Measurements from ENCODE around the gene CANX. TPM values are rescaled to one million over a fixed set of nuclear protein-coding genes. Genes with fewer than 3 reads are reported as not detected.
A peak's percentile ranks its signal among the peaks of the same experiment; 100 is the strongest.

Gene CANX
- total and polyA plus RNA-seq, 2 donors (not counting 3 experiments of a cell fraction or from before 2014, with no cell fraction given): 193 to 986 TPM

GRCh38 chr5:179763215-179763945 is 64.6 kb downstream of the CANX start:
- no TSS peak for BruUV-seq (replicated peaks)
- H3K36me3 ChIP-seq (ENCODE audit: control insufficient read depth in 2 of 2, extremely low read depth in 1 of 2, insufficient read depth in 2 of 2, low read length in 2 of 2): no peaks in the 10 kb centered on the region
- FAIRE-seq (peak; percentile 91), DNase-seq (ENCODE audit: low read depth, low spot score) (peak; percentile 85)
- TF ChIP-seq CTCF (IDR thresholded peaks at IDR 0.05; ENCODE audit: extremely low read depth in 1 of 2, insufficient read depth in 1 of 2, low read depth in 1 of 2, low read length in 2 of 2): peak; percentile 77 to 85
- TF ChIP-seq JUN (IDR thresholded peaks at IDR 0.05; ENCODE audit: borderline replicate concordance, insufficient read depth, insufficient read length, low read depth): no peak
- no peak for TF ChIP-seq MAX (IDR thresholded peaks at IDR 0.05; ENCODE audit: insufficient read depth, insufficient read length)
- TF ChIP-seq GATA2 (IDR thresholded peaks at IDR 0.05; ENCODE audit: insufficient read depth, insufficient read length, low read depth, low read length): peak; percentile 0
- H4K20me1 ChIP-seq (replicated peaks; ENCODE audit: control insufficient read depth, extremely low read depth, insufficient read depth, low read length): peaks cover 2% of the 10 kb centered on the region
- H3K4me3 ChIP-seq (replicated peaks in 1 of 3; ENCODE audit: insufficient read depth in 1 of 3, low read depth in 1 of 3, low read length in 3 of 3): no peak overlapping the region
- intact Hi-C loops (cut with micrococcal nuclease): loop anchor here (1.0 to 2.0 kb wide), 3 partner anchors 33 to 327 kb away; no protein-coding TSS in a partner anchor
- H3K27ac ChIP-seq (ENCODE audit: insufficient read depth, low read depth, low read length): no peak overlapping the region
- ChIA-PET CTCF (interaction anchor here (0.7 to 7.1 kb wide), 28 partner anchors 8 to 446 kb away, joined by 3 to 103 read pairs (median 6); partner anchors contain the start of genes LTC4S, MAML1 and SQSTM1), POLR2A (interaction anchor here (1.3 to 1.4 kb wide), 2 partner anchors 57 to 140 kb away, joined by 3 read pairs; partner anchors contain the start of genes HNRNPH1 and SQSTM1)
- H3K9me3 ChIP-seq (replicated peaks; ENCODE audit: control insufficient read depth, insufficient read depth, low read length): no peaks in the 10 kb centered on the region
- no peak overlapping the region for H3K4me2 ChIP-seq (ENCODE audit: insufficient read depth, low read length)
- no peaks in the 10 kb centered on the region for H3K27me3 ChIP-seq (ENCODE audit: control insufficient read depth in 2 of 2, insufficient read depth in 2 of 2, low read length in 2 of 2)
- H3K79me2 ChIP-seq (ENCODE audit: control insufficient read depth, insufficient read depth, low read length): peaks cover 56% of the 10 kb centered on the region
- H3K4me1 ChIP-seq (ENCODE audit: control insufficient read depth, extremely low read depth, insufficient read depth, low read length): peaks cover 55% of the 10 kb centered on the region
- no peak overlapping the region for H3K9ac ChIP-seq (replicated peaks; ENCODE audit: extremely low read depth, insufficient read depth, low read length)
- dilution Hi-C loops (cut with MboI; ENCODE audit: extremely low pct_ligation_motif_present, low sequenced_read_pairs): no loop called here
- no peaks in the 10 kb centered on the region for H3K9me1 ChIP-seq (replicated peaks; ENCODE audit: control insufficient read depth, extremely low read depth, insufficient read depth, low read length)
- no peak overlapping the region for H2AFZ ChIP-seq (ENCODE audit: low read depth, low read length)

All from endothelial cell of umbilical vein (primary cell).